Progenitor cell of endocrine pancreas (in vitro differentiated cells): ENCODE measurements around the gene CENPA. TPM values are rescaled to one million over a fixed set of nuclear protein-coding genes. Genes with fewer than 3 reads are reported as not detected.
"Not testable (repeated sequence)": the region's sequence is repeated elsewhere in the genome, so short reads cannot be mapped to it uniquely, and the experiment has no call there.

Source experiments
- DNase-seq: peaks from one replicate; pipeline ENCODE4 v3.0.0; 2021; ENCODE audit warnings: low spot score; ENCODE audit not compliant: unreplicated experiment
- H3K27ac Mint-ChIP-seq: 2 replicates; pipeline ENCODE4 v1.8.0; 2021; ENCODE audit warnings: mild to moderate bottlenecking, moderate library complexity, mixed read lengths
- H3K27me3 Mint-ChIP-seq: 2 replicates; pipeline ENCODE4 v1.8.0; 2021; ENCODE audit warnings: mixed read lengths
- H3K36me3 Mint-ChIP-seq: 2 replicates; pipeline ENCODE4 v1.8.0; 2022; ENCODE audit warnings: mixed read lengths; ENCODE audit not compliant: insufficient read depth
- H3K4me1 Mint-ChIP-seq: 2 replicates; pipeline ENCODE4 v1.8.0; 2021; ENCODE audit warnings: low read depth, mixed read lengths
- H3K4me3 Mint-ChIP-seq: 2 replicates; pipeline ENCODE4 v1.8.0; 2021; ENCODE audit warnings: low read depth, mild to moderate bottlenecking, moderate library complexity, mixed read lengths
- H3K9me3 Mint-ChIP-seq: 2 replicates; pipeline ENCODE4 v1.8.0; 2021; ENCODE audit warnings: low read depth, mixed read lengths
- total RNA-seq: library from RNA; stranded (reverse); gene quantifications from 2 replicates; pipeline ENCODE4 v1.2.1, GENCODE V29; 2021
- TF ChIP-seq, protein P1 (sequence below): fragments of 200-600 bp; sonication (generic); IDR thresholded peaks from one replicate; pipeline ENCODE4 v1.5.0; 2021; ENCODE audit warnings: antibody characterized with exemption, mild to moderate bottlenecking; ENCODE audit not compliant: unreplicated experiment

Gene CENPA
- total RNA-seq, 1 donor from 2014 or later: 10.7 TPM

DNA sequence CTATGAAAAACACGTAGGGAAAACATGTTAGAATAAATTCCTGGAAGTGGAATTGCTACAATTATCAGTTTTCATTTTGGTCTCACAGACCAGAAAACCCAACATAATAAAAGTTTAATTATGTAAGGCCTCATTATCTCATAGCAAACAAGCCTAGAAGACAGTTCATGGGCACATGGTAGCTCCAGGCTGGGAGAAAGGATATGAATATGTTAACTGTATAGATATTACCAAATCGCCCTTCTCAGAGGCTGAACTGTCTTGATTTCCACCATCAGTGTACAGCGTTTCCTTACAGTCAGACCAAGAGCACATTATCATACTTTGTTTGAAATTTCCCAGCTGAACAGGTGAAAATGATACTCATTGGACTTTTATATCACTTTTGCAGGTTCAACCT lies 38.9 kb upstream of the CENPA start:
- peaks cover 4% of the 10 kb centered on the region for H3K9me3 Mint-ChIP-seq
- TF ChIP-seq, protein P1, sequence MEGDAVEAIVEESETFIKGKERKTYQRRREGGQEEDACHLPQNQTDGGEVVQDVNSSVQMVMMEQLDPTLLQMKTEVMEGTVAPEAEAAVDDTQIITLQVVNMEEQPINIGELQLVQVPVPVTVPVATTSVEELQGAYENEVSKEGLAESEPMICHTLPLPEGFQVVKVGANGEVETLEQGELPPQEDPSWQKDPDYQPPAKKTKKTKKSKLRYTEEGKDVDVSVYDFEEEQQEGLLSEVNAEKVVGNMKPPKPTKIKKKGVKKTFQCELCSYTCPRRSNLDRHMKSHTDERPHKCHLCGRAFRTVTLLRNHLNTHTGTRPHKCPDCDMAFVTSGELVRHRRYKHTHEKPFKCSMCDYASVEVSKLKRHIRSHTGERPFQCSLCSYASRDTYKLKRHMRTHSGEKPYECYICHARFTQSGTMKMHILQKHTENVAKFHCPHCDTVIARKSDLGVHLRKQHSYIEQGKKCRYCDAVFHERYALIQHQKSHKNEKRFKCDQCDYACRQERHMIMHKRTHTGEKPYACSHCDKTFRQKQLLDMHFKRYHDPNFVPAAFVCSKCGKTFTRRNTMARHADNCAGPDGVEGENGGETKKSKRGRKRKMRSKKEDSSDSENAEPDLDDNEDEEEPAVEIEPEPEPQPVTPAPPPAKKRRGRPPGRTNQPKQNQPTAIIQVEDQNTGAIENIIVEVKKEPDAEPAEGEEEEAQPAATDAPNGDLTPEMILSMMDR: no peak
- H3K27me3 Mint-ChIP-seq: no peaks in the 10 kb centered on the region
- H3K4me3 Mint-ChIP-seq: no peak overlapping the region
- DNase-seq: no peak
- no peak overlapping the region for H3K27ac Mint-ChIP-seq
- peaks cover 12% of the 10 kb centered on the region for H3K4me1 Mint-ChIP-seq
- H3K36me3 Mint-ChIP-seq: no peaks in the 10 kb centered on the region

DNA sequence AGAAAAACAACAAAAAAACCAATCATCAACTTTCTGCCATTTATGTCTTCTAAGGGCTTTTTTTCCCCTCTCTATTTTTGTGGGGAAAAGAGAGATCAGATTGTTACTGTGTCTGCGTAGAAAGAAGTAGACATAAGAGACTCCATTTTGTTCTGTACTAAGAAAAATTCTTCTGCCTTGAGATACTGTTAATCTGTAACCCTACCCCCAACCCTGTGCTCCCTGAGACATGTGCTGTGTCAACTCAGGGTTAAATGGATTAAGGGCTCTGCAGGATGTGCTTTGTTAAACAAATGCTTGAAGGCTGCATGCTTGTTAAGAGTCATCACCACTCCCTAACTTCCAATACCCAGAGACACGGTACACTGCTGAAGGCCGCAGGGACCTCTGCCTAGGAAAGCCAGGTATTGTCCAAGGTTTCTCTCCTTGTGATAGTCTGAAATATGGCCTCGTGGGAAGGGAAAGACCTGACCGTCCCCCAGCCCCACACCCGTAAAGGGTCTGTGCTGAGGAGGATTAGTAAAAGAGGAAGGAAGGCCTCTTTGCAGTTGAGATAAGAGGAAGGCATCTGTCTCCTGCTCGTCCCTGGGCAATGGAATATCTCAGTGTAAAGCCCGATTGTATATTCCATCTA lies 36.0 kb upstream of the CENPA start:
- H3K4me3 Mint-ChIP-seq, H3K4me1 Mint-ChIP-seq, DNase-seq, H3K27me3 Mint-ChIP-seq, H3K36me3 Mint-ChIP-seq, H3K9me3 Mint-ChIP-seq: not testable (repeated sequence)
- peak overlapping the region; percentile 84 for H3K27ac Mint-ChIP-seq

DNA sequence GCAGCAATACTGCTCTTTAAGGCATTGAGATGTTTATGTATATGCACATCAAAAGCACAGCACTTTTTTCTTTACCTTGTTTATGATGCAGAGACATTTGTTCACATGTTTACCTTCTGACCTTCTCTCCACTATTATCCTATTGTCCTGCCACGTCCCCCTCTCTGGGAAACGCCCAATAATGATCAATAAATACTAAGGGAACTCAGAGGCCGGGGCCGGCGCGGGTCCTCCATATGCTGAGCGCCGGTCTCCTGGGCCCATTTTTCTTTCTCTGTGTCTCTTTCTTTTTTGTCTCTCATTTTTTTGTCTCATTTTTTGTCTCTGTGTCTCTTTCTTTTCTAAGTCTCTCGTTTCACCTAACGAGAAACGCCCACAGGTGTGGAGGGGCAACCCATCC lies 35.4 kb upstream of the CENPA start:
- not testable (repeated sequence) for H3K9me3 Mint-ChIP-seq, H3K27ac Mint-ChIP-seq, DNase-seq, H3K27me3 Mint-ChIP-seq, H3K4me3 Mint-ChIP-seq, H3K4me1 Mint-ChIP-seq, H3K36me3 Mint-ChIP-seq

DNA sequence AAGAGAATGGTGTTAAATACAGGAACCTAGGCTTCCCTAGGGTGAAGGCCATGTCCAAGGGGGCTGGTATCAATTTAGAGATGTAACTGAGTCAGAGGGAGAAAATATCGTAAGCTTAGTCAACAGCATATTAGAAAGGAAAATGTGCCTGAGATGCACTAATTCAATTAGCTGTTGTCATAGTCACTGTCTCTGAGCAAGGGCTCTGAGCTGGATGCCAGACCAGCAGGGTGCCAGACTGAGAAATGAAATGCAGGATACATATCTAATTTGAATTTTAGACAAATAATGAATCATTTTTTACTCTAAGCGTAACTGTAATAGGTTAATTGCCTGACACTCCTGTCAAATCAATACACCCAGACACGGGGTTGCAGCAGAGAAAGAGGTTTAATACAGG lies 33.2 kb upstream of the CENPA start:
- Mint-ChIP-seq H3K27me3 (no peaks in the 10 kb centered on the region), H3K4me1 (peaks cover 10% of the 10 kb centered on the region), H3K4me3 (no peak overlapping the region), H3K9me3 (peaks cover 4% of the 10 kb centered on the region), H3K36me3 (no peaks in the 10 kb centered on the region), H3K27ac (no peak overlapping the region)
- DNase-seq: no peak
- TF ChIP-seq, protein P1: no peak

DNA sequence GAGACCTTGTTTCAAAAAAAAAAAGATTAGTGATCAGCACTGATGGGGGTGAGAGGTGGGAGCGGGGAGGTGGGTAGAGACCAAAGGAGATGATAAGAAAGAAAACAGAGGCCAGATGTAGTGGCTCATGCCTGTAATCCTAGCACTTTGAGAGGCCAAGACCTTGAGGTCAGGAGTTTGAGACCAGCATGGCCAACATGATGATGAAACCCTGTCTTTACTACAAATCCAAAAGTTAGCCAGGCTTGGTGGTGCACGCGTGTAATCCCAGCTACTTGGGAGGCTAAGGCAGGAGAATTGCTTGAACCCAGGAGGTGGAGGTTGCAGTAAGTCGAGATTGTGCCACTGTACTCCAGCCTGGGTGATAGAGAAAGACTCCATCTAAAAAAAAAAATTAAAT lies 31.3 kb upstream of the CENPA start:
- TF ChIP-seq, protein P1: no peak
- Mint-ChIP-seq H3K36me3 (no peaks in the 10 kb centered on the region), H3K27me3 (no peaks in the 10 kb centered on the region), H3K4me3 (no peak overlapping the region), H3K4me1 (peaks cover 12% of the 10 kb centered on the region), H3K27ac (no peak overlapping the region), H3K9me3 (peaks cover 4% of the 10 kb centered on the region)
- DNase-seq: no peak

DNA sequence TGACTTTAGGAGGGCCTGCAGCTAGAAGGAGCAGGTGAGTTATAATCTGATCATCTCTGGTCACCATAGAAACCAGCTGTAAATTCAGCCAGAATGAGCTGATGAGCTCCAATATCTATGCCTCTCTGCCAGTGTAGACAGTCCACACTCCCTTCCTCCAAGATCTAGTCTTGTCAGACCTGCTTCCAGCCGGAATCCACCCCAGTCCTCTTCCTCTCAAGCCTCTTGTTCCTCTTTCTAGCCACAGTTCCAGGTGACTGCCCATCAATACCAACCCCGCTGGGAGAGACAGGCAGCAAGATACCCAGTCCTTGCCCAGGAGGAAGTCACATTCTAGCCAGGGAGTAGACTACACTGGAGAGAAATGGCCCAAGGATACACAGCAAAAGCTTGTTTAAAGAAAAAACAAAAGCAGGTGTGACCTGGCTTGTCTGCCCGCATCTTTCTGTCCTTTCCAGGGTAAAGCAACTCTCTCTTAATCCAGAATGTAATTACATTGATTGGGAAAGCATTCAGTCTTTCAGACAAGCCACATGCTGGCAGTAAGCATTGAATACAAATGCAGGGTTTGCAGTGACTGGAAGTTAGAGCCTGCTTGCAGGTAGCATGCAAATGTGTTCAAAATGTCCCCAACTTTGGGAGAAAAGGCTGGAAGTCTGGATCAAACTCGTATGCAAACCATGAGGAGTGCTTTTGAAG lies 30.7 kb upstream of the CENPA start:
- H3K4me3 Mint-ChIP-seq: no peak overlapping the region
- TF ChIP-seq, protein P1: no peak
- peaks cover 7% of the 10 kb centered on the region for H3K4me1 Mint-ChIP-seq
- no peaks in the 10 kb centered on the region for H3K27me3 Mint-ChIP-seq
- H3K36me3 Mint-ChIP-seq: no peaks in the 10 kb centered on the region
- H3K27ac Mint-ChIP-seq: peak overlapping the region; percentile 81
- peaks cover 4% of the 10 kb centered on the region for H3K9me3 Mint-ChIP-seq
- DNase-seq: no peak
